ENCODE measurements around the gene DMRT3.
A peak's percentile ranks its signal among the peaks of the same experiment; 100 is the strongest.
"Not testable (repeated sequence)": the region's sequence is repeated elsewhere in the genome, so short reads cannot be mapped to it uniquely, and the experiment has no call there.

DMRT3 gene

DNA sequence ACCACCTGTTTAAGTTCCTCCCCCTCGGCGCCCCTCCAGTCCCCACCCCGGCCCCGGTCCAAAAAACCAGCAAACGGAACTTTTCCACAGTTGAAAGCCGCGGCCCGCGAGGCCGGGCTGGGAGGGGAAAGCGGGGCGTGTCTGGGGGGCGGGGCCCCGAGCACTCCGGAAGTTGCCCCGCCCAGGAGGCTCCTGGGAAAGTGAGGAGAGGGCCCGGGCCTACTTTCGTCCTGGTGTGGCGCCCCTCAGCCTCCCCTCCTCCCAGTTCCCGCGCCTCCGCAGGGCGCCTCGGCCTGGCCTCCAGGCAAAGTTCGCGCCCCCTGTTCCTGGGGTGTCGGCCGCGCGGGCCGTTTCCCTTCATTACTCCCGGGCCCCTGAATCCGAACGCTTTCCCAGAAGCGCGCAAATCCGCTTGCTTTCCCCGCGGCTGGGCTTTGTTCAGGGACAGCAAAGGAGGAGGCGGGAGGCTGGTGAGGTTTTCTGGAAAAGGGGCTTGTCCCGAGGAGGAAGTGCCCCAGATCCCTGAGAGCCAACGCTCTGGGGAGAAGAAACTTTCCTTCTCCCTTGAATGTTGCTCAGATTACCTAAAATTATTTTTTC, 4.5 kb upstream of the DMRT3 start:
- DNase-seq = peak; percentile 54

DNA sequence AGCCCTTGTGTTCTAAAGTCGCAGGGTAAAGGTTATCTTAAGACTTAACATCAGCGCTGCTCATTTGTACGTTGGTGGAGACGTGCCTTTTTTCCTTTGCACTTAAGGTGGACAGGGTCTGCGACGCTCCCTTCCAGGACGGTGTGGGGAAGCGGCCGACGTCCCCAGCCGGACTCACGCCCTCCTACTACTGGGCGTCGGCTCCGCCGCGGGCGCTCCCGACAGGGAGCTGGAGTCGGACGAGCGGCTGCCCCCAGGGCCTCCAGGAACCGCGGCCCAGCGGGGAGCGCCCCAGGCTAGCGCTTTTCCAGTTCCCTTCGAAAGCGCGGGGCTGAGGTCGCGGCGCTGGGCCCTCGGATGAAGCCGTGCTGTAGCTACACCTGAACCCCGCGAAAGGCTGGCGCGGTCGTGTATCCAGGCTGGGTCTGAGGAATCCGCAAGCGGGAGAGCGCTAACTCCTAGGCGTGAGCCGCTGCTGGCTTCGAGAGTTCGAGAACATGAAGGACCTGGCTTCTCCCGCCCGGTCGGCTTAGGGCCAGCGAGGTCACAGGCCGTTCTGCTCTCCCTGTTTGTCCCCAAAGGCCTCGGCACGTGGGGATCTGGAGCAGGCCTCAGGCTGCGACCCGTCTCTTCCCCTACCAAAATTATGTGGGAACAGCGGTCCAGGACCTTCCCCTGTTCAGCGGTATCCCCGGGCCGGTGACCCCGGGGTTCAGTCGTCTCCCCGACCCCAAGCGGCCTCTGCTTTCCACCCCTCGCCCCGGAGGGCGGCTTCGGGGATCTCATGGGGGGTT, 3.8 kb upstream of the DMRT3 start:
- DNase-seq = no peak

DNA sequence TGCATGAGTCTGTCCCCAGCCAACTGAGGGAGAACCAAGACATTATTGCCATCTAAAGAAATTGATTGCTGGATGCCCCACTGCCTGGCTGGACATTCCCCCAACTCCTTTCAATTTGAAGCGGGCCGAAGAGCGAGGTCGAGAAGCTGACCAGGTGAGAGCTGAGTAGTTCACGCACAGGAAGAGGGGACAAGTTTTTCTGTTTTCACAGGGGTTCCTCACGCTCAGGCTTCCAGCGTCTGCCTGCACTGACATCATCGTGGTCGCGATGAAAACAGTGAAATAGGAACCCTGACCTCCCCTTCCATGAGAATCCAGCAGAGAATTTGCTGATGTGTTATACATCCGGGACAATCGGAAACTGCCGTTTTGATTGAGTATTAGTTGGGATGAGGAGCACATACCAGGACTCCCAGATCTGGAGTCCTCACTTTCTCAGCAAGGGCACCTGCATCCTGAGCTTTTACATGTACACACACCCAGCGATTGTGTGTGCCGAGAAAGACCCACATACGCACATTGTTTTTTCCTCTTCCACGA, 3.1 kb upstream of the DMRT3 start:
- no peak for DNase-seq

DNA sequence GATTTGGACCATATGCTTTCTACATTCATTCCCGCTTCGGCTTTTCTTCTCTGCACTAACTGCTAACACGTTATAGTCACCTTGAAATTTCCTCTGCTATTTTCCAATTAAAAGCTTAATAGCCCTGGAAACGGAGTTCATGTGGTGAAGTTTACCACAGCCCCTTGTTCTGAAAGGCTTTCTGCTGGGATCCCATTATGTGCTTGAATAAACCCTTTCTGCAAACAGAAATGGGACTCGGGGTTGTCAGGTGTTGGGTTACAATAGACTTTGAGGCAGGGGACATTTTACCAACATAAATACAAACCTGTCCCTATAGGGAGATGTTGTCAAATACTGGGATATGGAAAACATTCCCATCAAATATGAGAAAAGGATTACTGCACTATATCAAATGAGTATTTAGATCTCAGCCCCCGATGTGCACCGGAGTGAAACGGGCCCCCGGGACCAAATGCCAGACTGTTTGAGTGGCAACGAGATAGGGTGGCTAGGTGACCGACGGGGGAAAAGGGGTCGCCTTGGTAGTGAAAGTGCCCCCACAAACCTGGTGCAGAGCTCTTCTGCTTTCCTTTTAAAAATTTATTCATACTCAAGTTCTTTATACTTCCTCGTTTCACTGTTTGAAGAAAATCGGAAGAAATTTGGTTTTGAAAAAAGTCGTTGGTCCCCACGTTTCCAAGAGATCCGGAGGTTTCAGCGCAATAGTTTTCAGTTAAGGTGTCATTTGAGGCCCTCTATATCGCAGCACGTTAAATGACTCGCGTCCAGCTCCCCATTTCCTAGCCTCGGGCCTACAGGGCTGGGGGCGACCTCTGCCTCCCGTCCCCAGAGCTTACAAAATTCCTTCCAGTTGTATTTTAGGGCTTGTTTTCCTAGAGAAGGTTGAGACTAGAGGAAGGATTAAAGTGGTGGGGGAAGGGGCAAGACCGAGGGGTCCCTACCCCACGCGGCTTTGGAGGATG, 2.1 kb upstream of the DMRT3 start:
- no peak for DNase-seq

DNA sequence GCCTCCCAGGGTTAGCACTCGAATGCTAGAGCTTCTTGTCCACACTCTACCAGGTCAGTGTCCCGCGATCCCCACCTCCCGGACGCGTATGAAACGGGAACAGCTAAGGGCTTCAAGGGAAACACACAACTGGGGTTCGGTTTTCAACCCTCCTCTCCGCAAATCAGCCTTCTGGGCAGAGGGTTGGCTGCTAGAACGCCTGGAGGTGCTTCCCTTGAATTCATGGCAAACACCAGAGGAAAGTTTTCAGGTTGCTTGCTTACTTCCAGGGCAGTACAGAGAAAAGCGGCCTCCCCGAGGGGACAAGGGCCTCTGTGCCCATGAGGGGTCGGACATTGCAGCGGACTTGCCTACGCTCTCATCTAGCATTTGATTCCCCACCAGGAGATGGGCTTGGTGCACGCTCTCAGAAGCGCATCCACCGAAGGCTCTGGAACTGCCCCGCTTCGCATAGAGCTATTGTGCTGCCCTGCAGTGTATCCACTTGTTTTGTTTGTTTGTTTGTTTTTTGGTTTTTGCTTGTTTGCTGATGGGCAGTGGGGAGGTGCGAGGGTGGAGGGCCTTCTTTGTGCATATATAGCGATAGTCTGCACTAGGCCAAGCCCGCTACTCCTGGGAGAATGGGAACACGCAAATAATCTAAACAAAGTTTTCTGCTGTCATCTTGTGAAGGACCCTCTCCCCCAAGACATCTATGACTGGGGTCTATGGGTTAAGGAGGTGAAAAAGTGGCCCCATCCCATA, 1.3 kb upstream of the DMRT3 start:
- DNase-seq = no peak

DNA sequence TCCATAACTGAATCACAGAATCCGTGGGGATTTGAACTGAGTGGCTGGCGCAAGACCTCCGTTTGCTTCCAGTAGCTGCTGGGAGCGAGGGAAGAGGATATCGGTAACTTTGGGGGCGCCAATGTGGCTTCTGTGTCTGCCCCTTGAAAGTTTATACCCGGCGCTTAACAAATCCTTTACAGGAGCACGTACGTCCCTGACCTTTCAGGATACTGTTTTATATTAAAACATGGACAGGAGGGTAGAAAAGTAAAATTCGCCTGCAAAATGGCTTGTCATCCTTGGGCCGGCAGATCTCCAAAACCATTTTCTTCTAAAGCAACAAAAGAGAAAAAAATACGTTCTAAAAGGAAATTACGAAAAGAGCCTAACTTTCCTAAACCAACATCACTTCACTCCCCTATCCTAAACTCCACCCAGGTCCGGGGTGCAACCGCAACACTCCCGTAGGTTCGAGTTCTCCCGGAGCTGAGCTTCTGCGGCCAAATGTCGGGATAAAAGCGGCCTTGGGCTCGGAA, 656 bp upstream of the DMRT3 start:
- no peak for DNase-seq

DNA sequence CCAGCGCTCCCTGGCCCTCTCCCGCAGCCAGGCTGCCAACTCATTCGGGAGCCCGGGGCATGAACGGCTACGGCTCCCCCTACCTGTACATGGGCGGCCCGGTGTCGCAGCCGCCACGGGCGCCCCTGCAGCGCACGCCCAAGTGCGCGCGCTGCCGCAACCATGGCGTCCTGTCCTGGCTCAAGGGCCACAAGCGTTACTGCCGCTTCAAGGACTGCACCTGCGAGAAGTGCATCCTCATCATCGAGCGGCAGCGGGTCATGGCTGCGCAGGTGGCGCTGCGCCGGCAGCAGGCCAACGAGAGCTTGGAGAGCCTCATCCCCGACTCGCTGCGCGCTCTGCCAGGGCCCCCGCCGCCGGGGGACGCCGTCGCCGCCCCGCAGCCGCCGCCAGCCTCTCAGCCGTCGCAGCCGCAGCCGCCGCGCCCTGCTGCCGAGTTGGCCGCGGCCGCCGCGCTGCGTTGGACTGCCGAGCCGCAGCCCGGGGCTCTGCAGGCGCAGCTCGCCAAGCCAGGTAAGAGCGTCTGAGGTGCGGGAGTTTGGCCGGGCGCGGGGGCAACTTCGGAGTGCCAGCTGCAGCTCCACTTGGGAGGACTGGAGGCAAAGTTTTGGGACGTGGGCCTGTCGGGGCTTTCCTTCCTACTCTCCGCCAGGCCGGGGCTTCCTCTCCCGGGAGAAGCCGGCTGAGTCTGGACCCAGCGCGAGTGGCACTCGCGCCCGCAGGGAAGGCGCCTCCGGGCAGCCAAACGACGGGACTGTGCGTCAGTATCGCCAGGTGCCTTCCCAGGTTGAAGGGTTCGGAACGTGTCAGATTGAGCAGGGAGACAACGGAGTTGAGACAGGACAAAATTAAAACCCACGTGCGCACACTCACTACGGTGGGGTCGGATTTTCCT, 735 bp downstream of the DMRT3 start:
- no peak for DNase-seq

DNA sequence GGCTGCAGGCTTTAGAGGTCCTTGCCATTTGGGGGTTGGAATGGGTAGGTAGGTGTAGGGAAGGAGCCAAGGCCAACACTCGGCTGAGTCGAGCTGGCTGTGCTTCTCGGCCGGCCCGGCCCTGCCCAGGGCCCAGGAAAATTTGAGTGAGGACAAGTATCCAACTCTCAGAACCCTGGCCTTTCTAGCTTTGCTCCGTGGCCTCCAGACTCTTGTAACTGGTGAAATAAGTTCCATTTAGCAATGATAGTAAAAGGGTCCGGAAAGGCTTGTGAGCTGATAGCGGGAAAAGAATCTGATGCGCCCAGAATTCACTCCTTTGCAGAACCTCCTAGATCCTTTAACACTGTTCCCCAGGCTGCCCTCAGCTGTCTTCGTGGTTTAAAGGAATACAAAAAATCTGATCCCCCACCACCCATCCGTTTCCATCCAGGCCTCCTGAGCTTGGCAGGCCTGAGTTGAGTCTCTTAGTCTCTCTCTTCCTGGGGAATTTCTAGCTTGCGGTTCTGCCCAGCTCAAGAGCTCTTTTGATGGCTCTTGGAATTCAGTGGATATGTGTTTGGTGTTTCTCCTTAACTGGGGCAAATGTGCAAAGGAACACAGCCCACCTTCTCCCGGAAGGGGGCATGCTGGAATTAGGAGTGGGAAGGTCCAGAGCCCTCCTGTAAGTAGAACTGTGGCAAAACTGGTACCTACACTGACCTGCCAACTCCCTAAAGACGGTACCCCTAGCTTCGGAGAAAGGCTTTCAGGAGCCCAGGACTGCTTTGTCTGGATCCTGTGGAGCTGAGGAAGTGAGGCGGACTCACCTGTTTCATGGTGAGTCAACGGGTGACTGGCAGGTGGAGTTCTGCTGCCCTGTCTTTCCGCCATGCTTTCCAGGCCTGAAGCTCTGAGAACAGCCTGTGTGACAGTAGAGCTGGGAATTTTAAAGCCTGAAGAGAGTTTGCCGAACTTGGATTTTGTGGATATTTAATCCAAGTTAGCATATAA, 1.7 kb downstream of the DMRT3 start:
- no peak for DNase-seq

DNA sequence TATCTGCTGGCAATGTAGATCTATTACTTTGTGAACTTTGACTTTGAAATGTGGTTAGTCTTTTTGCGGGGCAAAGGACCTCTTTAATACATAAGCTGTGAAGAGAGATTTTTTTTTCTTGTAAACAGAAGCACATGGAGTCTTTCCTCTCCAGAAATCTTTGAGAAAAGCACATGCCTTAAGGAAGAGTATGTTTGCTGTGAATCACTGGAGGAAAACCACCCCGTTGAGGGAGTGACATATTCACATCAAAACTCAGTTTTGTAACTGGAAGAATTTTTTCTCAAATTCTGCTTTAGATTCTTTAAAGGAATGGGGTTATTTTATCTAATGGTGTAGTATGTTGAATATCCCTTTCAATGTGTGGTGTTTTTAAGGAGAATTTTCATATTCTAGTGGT, 3.5 kb downstream of the DMRT3 start:
- no peak for DNase-seq

DNA sequence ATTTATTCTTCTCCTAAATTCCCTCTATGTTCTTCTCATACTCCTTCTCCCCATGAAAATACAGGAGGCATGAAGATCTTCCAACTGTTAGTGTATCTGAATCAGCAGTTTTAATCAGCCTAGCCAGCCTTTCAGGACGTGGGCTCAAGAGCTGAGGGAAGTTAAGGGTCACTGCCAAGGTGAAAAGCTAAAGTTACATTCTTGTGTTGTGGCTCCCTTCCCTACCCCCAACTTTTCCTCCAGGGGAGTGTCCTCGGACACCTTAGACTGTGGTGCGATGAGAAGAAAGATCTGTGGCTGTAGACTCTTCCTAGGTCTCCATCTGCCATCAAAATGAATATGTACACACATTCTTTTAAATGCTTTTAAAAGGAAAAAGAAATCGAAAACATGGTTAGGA, 4.2 kb downstream of the DMRT3 start:
- no peak for DNase-seq

DNA sequence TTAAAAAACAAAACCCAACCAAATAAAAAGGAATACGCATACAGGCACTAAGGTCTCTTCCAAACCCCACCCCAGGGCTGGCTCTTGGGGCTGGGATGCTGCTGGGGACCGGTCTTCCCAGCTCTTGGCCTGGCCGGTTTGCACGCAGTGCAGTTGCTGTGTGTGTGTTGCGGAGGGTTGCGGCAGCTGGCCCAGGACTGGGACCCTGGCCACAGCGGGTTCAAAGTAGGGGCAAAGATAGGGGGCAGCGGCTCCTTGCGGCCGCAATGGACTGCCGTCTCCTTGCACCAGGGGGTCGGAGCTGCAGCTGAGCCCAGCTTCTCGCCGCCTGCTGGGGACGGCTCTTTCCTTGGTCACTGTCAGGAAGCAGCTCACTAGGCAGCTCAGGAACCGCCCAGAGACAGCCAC, 5.0 kb downstream of the DMRT3 start:
- no peak for DNase-seq

DNA sequence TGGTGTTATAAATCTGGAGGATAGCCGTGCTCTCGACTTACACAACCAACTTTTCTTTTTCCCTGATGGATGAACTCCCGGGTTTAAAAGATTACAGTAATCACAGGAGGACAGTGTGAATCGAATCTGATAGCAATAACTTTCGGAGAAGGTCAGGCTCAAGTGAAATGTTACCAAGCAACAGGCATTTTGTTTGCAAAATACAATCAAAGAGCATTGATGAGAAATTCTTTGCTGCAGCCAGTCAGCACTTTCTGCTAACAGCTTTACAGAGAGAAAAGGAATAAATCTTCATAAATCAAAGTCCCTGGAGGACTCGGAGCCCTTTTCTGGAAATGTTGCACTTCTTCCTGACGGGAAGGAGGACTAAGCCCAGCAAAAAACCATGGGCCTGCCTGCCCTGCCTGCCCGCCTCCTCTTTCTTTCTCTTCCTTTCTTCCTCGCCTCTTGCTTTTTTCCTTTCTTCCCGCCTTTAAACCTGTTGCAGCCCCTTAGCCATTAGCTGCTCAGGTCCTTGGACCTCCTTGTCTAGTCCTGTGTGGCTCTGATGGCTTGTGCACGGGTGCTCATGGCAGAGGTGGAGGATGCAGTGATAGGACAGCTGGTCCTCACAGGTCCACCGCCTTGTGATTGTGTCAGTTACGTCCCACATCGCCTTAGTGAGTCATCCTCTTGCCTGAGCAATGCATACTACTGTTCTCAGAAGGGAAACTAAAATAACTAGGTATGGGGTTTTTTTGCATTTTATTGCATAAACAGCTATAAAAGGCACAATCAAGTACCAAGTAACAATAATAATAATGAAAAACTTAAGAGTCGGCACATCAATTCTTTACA, 6.2 kb downstream of the DMRT3 start:
- DNase-seq = no peak

DNA sequence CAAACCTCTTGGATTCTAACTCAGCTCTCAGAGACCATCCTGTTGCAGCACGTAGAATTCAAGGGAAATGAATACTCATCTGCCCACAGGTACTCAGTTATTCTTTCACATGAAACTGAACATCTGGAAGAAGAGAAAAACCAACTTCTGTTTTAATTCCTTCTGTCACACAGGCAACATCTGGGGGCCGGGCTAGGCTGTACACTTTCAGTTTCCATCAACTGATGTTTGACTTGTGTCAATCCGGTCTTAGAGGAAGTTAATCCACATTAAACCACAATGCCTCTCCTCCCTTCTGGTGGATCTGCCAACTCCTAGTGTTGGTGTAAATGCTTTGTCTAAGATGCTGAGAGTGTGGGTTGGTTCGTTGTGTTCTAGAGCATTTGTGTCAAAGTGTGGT, 17.6 kb downstream of the DMRT3 start:
- DNase-seq = no peak

DNA sequence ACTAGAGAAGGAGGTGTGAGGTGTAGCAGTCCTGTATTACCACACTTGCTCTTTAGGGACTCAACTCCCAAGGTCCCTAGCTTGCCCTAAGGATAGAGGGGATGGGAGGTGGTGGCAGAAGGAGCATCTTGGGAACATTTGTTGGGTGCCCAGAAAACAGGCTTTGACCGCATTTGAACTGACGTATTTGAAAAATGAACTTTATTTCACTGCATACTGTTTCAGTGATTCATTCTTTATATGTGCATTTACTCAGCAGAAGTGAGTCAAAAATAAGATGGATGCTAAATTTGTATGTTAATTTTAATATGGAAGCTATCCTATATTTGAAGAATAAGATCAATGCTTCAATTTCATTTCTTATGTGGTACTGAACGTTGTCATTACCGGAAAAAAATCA, 18.7 kb downstream of the DMRT3 start:
- no peak for DNase-seq

DNA sequence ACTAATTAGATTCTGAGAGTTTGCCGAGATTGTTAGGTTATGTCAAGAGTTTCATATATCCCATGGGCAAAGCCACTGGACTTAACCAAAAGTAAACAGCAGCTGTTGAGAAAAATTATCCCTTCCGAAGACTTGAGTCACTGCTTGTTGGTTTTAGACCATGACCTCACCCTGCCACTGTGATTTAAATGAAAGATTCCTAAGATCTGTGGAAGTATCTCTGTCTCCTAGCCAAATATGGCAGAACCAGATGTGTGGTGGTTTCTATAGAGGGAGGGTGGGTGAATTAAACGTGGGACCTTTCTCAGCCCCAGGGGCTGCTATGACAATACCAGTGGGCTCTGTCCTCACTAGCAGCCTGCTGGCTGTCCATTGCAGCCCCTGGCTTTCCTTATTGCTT, 19.3 kb downstream of the DMRT3 start:
- DNase-seq = no peak

DNA sequence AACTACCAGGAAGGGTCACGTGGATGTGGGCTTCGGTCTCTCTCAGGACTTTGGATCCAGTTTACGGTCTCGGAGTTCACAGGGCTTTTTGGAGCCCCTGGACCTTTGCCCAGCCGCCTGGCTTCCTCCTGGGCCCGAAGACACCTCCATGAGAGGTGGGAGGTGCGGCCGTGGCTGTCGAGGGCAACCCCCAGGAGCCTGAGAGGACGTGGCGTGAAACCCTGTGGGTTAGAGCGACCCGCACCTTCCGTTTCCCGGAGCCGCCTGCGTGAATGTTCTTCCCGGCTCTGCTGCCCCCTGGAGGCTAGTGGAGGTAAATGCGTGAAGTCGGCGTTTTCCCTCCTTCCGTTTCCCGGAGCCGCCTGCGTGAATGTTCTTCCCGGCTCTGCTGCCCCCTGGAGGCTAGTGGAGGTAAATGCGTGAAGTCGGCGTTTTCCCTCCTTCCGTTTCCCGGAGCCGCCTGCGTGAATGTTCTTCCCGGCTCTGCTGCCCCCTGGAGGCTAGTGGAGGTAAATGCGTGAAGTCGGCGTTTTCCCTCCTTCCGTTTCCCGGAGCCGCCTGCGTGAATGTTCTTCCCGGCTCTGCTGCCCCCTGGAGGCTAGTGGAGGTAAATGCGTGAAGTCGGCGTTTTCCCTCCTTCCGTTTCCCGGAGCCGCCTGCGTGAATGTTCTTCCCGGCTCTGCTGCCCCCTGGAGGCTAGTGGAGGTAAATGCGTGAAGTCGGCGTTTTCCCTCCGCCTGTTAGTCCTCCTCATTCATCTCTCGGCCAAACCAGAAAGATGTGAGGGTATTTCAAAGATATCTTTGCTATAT, 22.1 kb downstream of the DMRT3 start:
- not testable (repeated sequence) for DNase-seq

DNA sequence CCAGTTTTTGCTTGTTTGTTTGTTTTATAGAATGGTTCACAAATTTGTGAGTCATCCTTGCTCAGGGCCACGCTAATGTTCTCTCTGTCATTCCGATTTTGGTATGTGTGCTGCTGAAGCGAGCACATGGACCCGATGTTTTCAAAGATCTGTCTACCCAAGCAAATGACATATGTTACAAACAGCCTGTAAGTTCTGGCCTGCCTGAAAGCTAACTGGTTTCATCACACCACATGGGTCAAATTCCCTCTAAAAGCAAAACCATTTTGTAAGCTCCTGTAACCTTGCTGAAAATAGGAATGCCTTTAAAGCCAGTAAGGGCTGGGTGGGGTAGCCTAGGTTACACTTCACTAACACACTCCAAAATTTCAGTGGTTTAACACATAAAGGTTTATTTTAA, 25.4 kb downstream of the DMRT3 start:
- DNase-seq = no peak

DNA sequence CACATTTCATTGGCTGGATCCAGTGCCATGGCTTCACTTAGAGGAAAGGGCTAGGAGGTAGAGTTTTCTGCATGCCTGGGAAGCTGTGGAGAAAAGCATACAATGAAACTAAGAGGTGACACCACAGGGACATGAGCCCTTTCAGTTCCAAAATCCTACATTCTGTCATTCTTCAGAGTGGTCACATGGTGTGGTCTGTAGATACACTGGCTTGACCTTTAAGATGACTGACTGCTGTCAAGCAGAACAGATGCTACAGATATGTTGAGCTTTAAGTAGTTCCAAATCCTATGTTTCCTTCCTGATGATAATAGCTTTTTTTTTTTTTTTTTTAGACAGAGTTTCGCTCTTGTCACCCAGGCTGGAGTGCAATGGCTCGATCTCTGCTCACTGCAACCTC, 26.2 kb downstream of the DMRT3 start:
- DNase-seq = no peak

Data from right hindlimb (tissue), 1 donor.